Bronchial epithelial cell (primary cell): ENCODE results near the gene GIGYF1. TPM values are rescaled to one million over a fixed set of nuclear protein-coding genes. Genes with fewer than 3 reads are reported as not detected.
A peak's percentile ranks its signal among the peaks of the same experiment; 100 is the strongest.

ENCODE experiments used
- DNase-seq: peaks from one replicate; pipeline ENCODE4 v3.0.0-alpha.2; 2010; ENCODE audit warnings: low read depth
- FAIRE-seq: peaks from 2 replicates; lab custom pipeline; 2011; peaks lifted over from hg19 to GRCh38; lab: Jason Lieb, UNC
- H3K27me3 ChIP-seq: 2 replicates; pipeline ENCODE4 v1.5.1; 2011; ENCODE audit warnings: low read length; ENCODE audit not compliant: control insufficient read depth, insufficient read depth
- H3K36me3 ChIP-seq: 2 replicates; pipeline ENCODE4 v1.5.1; 2011; ENCODE audit warnings: low read length; ENCODE audit not compliant: control insufficient read depth, insufficient read depth
- H3K4me3 ChIP-seq: 2 replicates; pipeline ENCODE4 v1.5.1; 2011; ENCODE audit warnings: mild to moderate bottlenecking, low read depth, low read length, control low read depth
- CTCF ChIP-seq: IDR thresholded peaks from 2 replicates; pipeline ENCODE4 v1.5.1; 2011; ENCODE audit warnings: mild to moderate bottlenecking, moderate library complexity, low read length, control low read depth, inconsistent platforms; ENCODE audit not compliant: insufficient read depth, severe bottlenecking
- total RNA-seq: library from RNA; depleted of rRNA; stranded (reverse); fragments of >200 nt; gene quantifications from 2 replicates; pipeline ENCODE4 v1.2.1, GENCODE V29; 2014

Gene GIGYF1
- total RNA-seq, 1 donor from 2014 or later, result 14.2 TPM

GRCh38 chr7:100677308-100678267 is 16.5 kb downstream of the GIGYF1 start:
- FAIRE-seq (no peak), DNase-seq (no peak)
- H3K4me3 ChIP-seq, result no peak overlapping the region
- no peak for TF ChIP-seq CTCF
- peaks cover 30% of the 10 kb centered on the region for H3K36me3 ChIP-seq
- no peaks in the 10 kb centered on the region for H3K27me3 ChIP-seq

- no peak for TF ChIP-seq CTCF
- DNase-seq (no peak), FAIRE-seq (no peak)
- Histone ChIP-seq H3K4me3 (peak overlapping the region; percentile 90), H3K36me3 (peaks cover 26% of the 10 kb centered on the region), H3K27me3 (no peaks in the 10 kb centered on the region)
These were observed 17.3 kb downstream of the GIGYF1 start for GRCh38 chr7:100676501-100677306.

GRCh38 chr7:100675581-100676350 is 18.3 kb downstream of the GIGYF1 start:
- peak; percentile 59 for DNase-seq
- FAIRE-seq, result no peak
- H3K36me3 ChIP-seq, result peaks cover 24% of the 10 kb centered on the region
- no peak for TF ChIP-seq CTCF
- H3K4me3 ChIP-seq, result peak overlapping the region; percentile 90
- H3K27me3 ChIP-seq, result no peaks in the 10 kb centered on the region

GRCh38 chr7:100675105-100675451 is 19.0 kb downstream of the GIGYF1 start:
- no peak for TF ChIP-seq CTCF
- Histone ChIP-seq H3K27me3 (no peaks in the 10 kb centered on the region), H3K4me3 (peak overlapping the region; percentile 90), H3K36me3 (peaks cover 24% of the 10 kb centered on the region)
- no peak for FAIRE-seq
- no peak for DNase-seq

- TF ChIP-seq CTCF, result no peak
- FAIRE-seq (no peak), DNase-seq (no peak)
- peak overlapping the region; percentile 90 for H3K4me3 ChIP-seq
- peaks cover 22% of the 10 kb centered on the region for H3K36me3 ChIP-seq
- H3K27me3 ChIP-seq, result no peaks in the 10 kb centered on the region
These were observed 19.5 kb downstream of the GIGYF1 start for GRCh38 chr7:100674411-100675104.
